NOMO-1 treated with dmso at 0.1 percent for 144 hours (cell line): ENCODE measurements around the gene SEMA3B.

Experiments
- DNase-seq: peaks from one replicate; lab custom pipeline; 2025; ENCODE audit not compliant: unreplicated experiment; lab: John Stamatoyannopoulos, UW

Gene SEMA3B

GRCh38 chr3:50292159-50293078 is 23.5 kb downstream of the SEMA3B start, which contains the start of gene IFRD2:
IFRD2 (minus strand) TSS chr3:50292429; CDS start chr3:50292274, 155 bp downstream.
- peak; percentile 98 for DNase-seq

- DNase-seq, result no peak
Observed at GRCh38 chr3:50293079-50293801, 24.3 kb downstream of the SEMA3B start.

- DNase-seq, result no peak
Observed at GRCh38 chr3:50294089-50294488, 25.1 kb downstream of the SEMA3B start.

GRCh38 chr3:50294492-50295403 is 25.8 kb downstream of the SEMA3B start:
- no peak for DNase-seq

- no peak for DNase-seq
Observed at GRCh38 chr3:50295553-50296431, 26.8 kb downstream of the SEMA3B start.

GRCh38 chr3:50296721-50297383 is 27.9 kb downstream of the SEMA3B start:
- DNase-seq, result no peak

- no peak for DNase-seq
Observed at GRCh38 chr3:50297384-50297775, 28.4 kb downstream of the SEMA3B start.

- DNase-seq, result peak; percentile 14
Observed at GRCh38 chr3:50297896-50298725, 29.2 kb downstream of the SEMA3B start.

- DNase-seq, result peak; percentile 100
Observed at GRCh38 chr3:50298836-50299637, 30.1 kb downstream of the SEMA3B start, which contains the start of the genes HYAL3 and NAA80. HYAL3 (minus strand) TSS chr3:50299405; CDS start chr3:50295602, 3,803 bp downstream. NAA80 (minus strand) TSS chr3:50299405; CDS start chr3:50297463, 1,942 bp downstream.

- no peak for DNase-seq
Observed at GRCh38 chr3:50299638-50299928, 30.6 kb downstream of the SEMA3B start.

GRCh38 chr3:50299929-50300680 is 31.2 kb downstream of the SEMA3B start:
- DNase-seq, result peak; percentile 71

GRCh38 chr3:50300681-50301254 is 31.8 kb downstream of the SEMA3B start:
- DNase-seq, result no peak

- DNase-seq, result no peak
Observed at GRCh38 chr3:50302095-50303012, 33.4 kb downstream of the SEMA3B start.

GRCh38 chr3:50303013-50303815 is 34.3 kb downstream of the SEMA3B start, which contains the start of gene HYAL1:
HYAL1 (minus strand) TSS chr3:50303574; CDS start chr3:50302956, 618 bp downstream.
- no peak for DNase-seq

- no peak for DNase-seq
Observed at GRCh38 chr3:50304601-50305000, 35.7 kb downstream of the SEMA3B start.
